IPS-NIHi7 (cell line): Measurements from ENCODE around the gene ORM2.

Experiments
- DNase-seq: peaks from one replicate; pipeline ENCODE4 v3.0.0; 2012; ENCODE audit warnings: mixed read lengths; ENCODE audit errors: extremely low spot score

Gene ORM2

GRCh38 chr9:114294664-114295063, 35.0 kb upstream of the ORM2 start:
- no peak for DNase-seq

DNA sequence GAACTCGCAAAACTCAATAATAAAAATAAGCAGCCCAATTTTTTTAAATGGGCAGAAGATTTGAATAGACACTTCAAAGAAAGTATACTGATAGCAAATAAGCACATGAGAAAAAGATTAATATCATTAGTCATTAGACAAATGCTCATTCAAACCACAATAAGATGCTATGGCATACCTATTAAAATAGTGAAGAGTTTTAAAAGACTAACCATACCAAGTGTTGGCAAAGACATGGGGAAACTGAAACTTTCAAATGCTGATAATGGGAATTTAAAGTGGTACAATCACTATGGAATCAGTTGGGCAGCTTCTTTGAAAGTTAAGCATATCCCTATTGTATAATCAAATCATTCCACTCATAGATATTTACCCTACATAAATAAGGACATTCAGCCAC, 33.3 kb upstream of the ORM2 start:
- DNase-seq: no peak

GRCh38 chr9:114299286-114300152, 30.1 kb upstream of the ORM2 start:
- DNase-seq: no peak

GRCh38 chr9:114300153-114300845, 29.4 kb upstream of the ORM2 start:
- DNase-seq: no peak

- DNase-seq: no peak
These were observed 28.5 kb upstream of the ORM2 start for GRCh38 chr9:114300846-114301797.

GRCh38 chr9:114301798-114302565, 27.7 kb upstream of the ORM2 start:
- DNase-seq: no peak

- no peak for DNase-seq
These were observed 26.9 kb upstream of the ORM2 start for GRCh38 chr9:114302727-114303126.

GRCh38 chr9:114303571-114303970, 26.1 kb upstream of the ORM2 start:
- no peak for DNase-seq

DNA sequence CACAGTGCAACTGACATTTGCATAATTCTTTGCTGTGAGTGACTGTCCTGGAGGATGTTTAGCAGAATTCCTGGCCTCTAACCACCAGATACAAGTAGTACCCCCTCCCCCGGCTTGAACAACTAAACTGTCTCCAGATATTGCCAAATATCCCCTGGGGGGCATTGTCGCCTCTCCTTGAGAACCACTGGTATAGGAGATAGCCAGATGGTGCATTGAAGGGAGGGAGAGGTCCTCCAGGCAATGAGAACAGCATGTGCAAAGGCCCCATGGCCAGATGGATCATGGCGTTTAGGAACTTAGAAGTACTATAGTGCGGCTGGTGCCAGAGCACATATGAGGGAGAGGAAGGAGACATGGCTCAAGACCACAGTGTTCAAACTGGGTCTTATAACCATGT, 25.7 kb upstream of the ORM2 start:
- DNase-seq: no peak

DNA sequence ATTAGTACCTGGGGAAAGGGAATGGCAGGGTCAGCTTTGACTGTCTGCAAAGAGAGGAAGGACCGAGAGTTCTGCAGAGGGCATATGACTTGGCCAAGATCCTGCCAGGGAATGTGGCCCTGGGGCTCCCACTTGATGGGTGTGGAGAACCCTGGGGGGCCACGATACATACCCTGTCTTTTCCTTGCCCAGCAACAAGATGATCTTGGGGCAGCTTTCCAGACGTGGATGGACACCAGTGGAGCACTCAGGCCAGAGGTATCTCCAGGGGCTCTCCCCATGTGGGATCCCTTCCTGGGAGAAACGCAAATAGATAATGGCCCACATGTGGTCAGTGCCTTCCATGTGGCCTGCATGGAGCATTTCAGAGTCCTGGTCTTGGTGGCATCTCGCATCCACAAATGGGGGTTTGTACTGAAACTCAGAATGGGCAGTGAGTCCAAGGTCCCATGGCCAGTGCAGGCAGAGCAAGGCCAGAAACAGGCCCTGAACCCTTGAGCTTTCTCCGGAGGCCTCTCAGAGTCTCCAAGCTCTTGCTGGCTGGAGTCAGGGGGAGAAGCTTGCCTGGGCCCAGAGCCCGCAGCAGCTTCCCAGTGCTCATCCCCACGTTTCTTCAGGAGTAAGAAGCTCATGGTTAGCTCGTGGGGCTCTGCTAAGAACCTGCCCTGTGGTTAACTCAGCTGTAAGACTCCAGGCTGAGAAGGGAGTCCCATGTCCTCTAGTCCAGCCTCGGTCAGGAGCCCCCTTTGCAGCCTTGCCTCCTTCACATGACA, 25.1 kb upstream of the ORM2 start:
- DNase-seq: no peak

- DNase-seq: no peak
These were observed 21.8 kb upstream of the ORM2 start for GRCh38 chr9:114307899-114308267.

GRCh38 chr9:114308361-114308950, 21.2 kb upstream of the ORM2 start:
- no peak for DNase-seq

- DNase-seq: no peak
These were observed 20.6 kb upstream of the ORM2 start for GRCh38 chr9:114309096-114309495.

- no peak for DNase-seq
These were observed 18.9 kb upstream of the ORM2 start for GRCh38 chr9:114310471-114311450.

GRCh38 chr9:114311571-114312512, 17.8 kb upstream of the ORM2 start:
- DNase-seq: no peak

DNA sequence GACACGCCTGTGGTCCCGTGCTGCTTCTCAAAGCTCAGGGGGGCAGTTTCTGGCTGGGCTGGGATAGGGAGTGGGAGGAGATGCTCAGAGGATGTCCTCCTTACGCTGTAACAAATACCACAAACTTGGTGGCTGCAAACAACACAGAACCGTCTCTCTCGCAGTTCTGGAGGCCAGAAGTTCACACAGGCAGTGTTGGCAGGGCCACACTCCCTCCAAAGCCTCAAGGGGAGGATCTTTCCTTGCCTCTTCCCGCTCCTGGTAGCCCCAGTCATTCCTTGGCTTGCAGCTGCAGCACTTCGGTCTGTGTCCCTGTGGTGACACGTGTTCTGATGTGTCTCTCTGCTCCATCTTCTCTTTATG, 17.2 kb upstream of the ORM2 start:
- DNase-seq: no peak

- DNase-seq: no peak
These were observed 16.5 kb upstream of the ORM2 start for GRCh38 chr9:114313186-114313585.
